ENCODE data around the gene CHRNA1. TPM values are rescaled to one million over a fixed set of nuclear protein-coding genes. Genes with fewer than 3 reads are reported as not detected.

The CHRNA1 gene
- total RNA-seq, 1 donor from 2014 or later = 0.31 TPM

GRCh38 chr2:174768557-174768956, 4.3 kb upstream of the CHRNA1 start:
- intact Hi-C loops (cut with DNase I) = no loop called here
- DNase-seq (ENCODE audit: low spot score) (no peak), ATAC-seq (no peak)

DNA sequence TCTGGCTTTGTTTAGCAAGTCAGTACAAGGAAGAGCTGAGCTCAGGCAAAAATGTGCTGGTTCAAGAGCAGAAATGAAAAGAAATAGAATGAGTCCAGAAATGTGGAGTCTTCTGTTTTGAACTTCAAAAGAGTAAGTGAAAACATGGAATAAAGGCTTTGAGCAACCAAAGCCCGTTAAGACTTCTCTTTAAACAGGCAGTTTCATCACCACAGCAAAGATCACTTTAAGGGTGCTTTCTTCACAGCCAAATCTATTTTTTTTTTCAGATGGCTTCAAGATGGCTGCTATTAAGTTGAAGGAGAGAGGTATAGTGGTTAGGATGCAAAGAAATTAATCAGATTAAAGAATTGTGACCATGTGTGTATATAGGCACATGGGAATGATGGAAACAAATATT, 2.0 kb upstream of the CHRNA1 start:
- no peak for ATAC-seq
- DNase-seq (ENCODE audit: low spot score) = no peak
- intact Hi-C loops (cut with DNase I) = no loop called here

- ATAC-seq = no peak
- DNase-seq (ENCODE audit: low spot score) = no peak
- intact Hi-C loops (cut with DNase I) = no loop called here
Observed at GRCh38 chr2:174765576-174765975, 1.3 kb upstream of the CHRNA1 start.

GRCh38 chr2:174763780-174764179, 492 bp downstream of the CHRNA1 start:
- ATAC-seq (no peak), DNase-seq (ENCODE audit: low spot score) (no peak)
- intact Hi-C loops (cut with DNase I) = no loop called here

DNA sequence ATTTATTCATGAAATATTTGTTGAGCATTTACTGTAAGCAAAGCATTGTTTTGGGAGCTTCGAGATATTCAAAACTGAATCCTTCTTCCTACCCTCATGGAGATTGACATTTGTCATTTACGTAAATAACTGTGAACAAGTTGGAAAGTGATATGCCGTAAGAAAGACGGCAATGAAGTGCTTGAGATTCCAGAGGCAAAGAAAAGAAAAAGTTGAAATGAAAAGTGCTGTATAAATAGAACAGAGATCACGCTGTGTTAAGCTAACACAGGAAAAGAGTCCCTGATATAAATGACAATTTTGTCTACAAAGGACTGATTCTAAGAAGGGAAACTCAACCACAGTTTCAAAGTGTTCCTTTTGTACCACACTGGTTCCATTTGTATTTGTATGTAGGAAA, 1.8 kb downstream of the CHRNA1 start:
- intact Hi-C loops (cut with DNase I) = no loop called here
- DNase-seq (ENCODE audit: low spot score) = no peak
- no peak for ATAC-seq

GRCh38 chr2:174761837-174762236, 2.4 kb downstream of the CHRNA1 start:
- DNase-seq (ENCODE audit: low spot score) (no peak), ATAC-seq (no peak)
- intact Hi-C loops (cut with DNase I) = no loop called here

DNA sequence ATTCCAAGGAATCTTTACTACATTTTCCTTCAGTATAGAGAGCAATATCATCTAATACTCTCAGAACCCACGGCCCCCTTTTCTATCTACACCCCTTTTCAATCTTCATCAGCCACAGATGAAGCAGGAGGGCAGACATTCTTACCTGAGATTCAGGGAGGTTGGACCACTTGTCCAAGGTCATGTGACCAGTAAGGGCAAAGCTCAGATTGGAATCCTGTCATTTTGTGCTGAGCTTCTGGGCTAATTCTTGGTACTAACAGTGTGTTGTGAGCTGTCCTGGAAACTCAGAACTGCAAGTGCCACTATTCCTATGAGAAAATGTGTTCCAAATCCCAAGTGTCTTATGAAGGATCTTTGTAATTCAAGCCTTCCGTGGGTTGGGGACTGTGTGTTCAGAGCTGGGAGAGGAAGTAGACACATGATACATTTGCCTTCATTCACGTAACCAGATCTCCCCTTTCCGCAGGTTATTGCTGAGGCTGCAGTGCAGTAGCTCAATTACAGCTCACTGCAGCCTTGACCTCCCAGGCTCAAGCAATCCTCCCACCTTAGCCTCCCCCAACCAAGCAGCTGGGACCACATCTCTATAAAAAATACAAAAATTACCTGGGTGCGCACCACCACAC, 3.3 kb downstream of the CHRNA1 start:
- intact Hi-C loops (cut with DNase I) = no loop called here
- DNase-seq (ENCODE audit: low spot score) (no peak), ATAC-seq (no peak)

GRCh38 chr2:174759381-174760065, 4.7 kb downstream of the CHRNA1 start:
- ATAC-seq = no peak
- DNase-seq (ENCODE audit: low spot score) = no peak
- intact Hi-C loops (cut with DNase I) = no loop called here

DNA sequence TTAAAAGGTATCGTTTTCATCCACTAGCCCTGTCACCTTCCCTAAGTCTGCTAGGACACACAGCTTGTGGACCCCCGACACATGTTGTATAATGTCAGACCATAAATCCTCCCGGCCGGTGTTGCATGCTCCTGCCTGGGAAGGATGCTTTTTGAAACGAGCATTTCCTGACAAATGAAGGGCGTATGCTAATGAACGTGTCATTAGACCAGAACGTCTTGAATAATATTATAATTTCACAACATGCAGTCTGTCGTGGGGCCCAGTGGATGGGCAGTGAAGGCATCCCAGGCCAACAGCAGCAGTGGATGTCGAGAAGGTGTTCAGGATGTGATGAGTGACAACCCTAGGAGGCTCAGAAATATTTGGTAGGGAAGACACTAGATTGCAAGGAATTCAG, 7.5 kb downstream of the CHRNA1 start:
- intact Hi-C loops (cut with DNase I) = no loop called here
- no peak for ATAC-seq
- DNase-seq (ENCODE audit: low spot score) = no peak

- intact Hi-C loops (cut with DNase I) = no loop called here
- ATAC-seq (no peak), DNase-seq (ENCODE audit: low spot score) (no peak)
Observed at GRCh38 chr2:174753038-174753633, 11.1 kb downstream of the CHRNA1 start.

GRCh38 chr2:174752403-174753037, 11.8 kb downstream of the CHRNA1 start:
- ATAC-seq (no peak), DNase-seq (ENCODE audit: low spot score) (no peak)
- intact Hi-C loops (cut with DNase I) = no loop called here

- no peak for DNase-seq (ENCODE audit: low spot score)
- no peak for ATAC-seq
- intact Hi-C loops (cut with DNase I) = no loop called here
Observed at GRCh38 chr2:174750923-174751441, 13.3 kb downstream of the CHRNA1 start.

DNA sequence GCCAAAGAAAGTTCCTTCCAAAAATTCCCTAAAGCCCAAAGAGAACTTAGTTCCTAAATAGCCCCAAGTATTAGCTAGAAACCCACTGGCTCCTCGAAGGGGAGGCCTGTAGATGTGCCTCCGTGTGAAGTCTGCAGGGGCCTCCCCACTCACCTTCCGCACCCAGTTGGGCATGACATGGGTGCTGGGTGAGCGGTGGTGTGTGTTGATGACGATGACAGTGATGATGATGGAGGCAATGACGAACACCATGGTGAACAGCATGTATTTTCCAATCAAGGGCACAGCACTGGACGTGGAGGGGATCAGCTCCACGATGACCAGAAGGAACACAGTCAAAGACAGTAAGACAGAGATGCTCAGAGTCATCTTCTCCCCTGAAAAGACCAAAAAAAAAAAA, 14.5 kb downstream of the CHRNA1 start:
- DNase-seq (ENCODE audit: low spot score) (no peak), ATAC-seq (peak; percentile 23)
- intact Hi-C loops (cut with DNase I) = no loop called here

DNA sequence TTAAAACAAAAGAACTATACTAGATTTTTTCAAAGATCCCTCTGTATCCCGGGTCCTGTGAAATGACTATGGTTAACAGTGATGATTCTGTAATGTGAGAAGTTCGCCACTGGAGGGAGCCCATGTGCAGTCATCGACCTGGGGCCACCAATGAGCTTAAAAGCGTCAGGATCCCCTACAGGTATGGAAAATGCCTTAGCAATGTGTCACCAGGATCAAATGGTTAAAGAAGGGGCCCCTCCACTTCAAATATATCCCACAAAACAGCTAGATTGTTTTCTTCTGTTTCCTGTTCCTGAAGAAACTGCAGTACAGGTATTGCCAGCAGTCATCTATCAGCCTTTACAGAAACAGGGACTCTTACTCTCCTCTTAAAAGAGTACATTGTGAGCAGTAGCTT, 15.3 kb downstream of the CHRNA1 start:
- DNase-seq (ENCODE audit: low spot score) = peak; percentile 80
- intact Hi-C loops (cut with DNase I) = no loop called here
- ATAC-seq = peak; percentile 86

DNA sequence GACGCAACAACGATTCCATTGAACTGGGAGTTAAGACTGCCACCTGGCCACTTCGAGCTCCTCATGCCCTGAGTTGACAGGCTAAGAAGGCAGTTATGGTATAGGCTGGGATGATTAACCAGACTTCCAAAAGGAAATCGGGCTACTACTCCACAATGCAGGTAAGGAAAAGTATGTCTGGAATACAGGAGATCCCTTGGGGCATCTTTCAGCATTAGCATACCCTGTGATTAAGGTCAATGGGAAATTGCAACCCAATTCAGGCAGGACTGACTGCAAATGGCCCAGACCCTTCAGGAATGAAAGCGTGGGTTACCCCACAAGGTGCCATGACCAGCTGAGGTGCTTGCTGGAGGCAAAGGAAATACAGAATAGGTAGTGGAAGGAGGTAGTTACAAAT, 19.1 kb downstream of the CHRNA1 start:
- intact Hi-C loops (cut with DNase I) = no loop called here
- no peak for DNase-seq (ENCODE audit: low spot score)
- ATAC-seq = no peak

- ATAC-seq (no peak), DNase-seq (ENCODE audit: low spot score) (no peak)
- intact Hi-C loops (cut with DNase I) = no loop called here
Observed at GRCh38 chr2:174744111-174744510, 20.2 kb downstream of the CHRNA1 start.

- intact Hi-C loops (cut with DNase I) = no loop called here
- ATAC-seq = no peak
- no peak for DNase-seq (ENCODE audit: low spot score)
Observed at GRCh38 chr2:174740721-174741120, 23.6 kb downstream of the CHRNA1 start.

DNA sequence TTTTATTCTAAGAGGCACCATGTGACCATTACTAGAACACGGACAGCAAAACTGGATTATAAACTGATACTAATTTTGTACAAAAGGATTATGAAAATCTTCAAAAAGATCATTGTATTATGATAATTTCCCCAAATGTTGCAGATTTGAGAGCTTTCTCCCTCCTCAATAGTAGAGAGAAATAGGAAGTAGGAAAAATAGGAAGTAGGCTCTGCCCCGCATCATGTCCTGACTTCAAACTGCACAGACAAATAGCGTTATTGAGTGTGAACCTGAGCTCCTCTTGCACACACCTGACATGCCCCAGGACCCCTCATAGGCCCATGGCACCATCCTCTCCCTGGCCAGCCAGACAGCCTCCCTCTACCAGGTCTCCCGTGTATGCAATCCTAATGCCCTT, 25.4 kb downstream of the CHRNA1 start:
- intact Hi-C loops (cut with DNase I) = no loop called here
- ATAC-seq (no peak), DNase-seq (ENCODE audit: low spot score) (no peak)

- ATAC-seq = no peak
Observed at GRCh38 chr2:174731546-174731945, 32.7 kb downstream of the CHRNA1 start.

GRCh38 chr2:174730698-174731018, 33.6 kb downstream of the CHRNA1 start:
- DNase-seq (ENCODE audit: low spot score) (no peak), ATAC-seq (peak; percentile 43)
- intact Hi-C loops (cut with DNase I) = no loop called here

More at GRCh38 chr2:174731546-174731945, 32.7 kb downstream of the CHRNA1 start:
- intact Hi-C loops (cut with DNase I) = no loop called here
- DNase-seq (ENCODE audit: low spot score) = no peak

Measured in sciatic nerve (tissue), 2 donors.